GM12892 (cell line): ENCODE results near the gene MTCL1.

Experiments
- POLR2A ChIP-seq: IDR thresholded peaks from 2 replicates; pipeline ENCODE4 v1.6.1; 2011; ENCODE audit warnings: low read depth, low read length, control low read depth
- POLR2AphosphoS5 ChIP-seq: IDR thresholded peaks from 2 replicates; pipeline ENCODE4 v1.6.1; 2011; ENCODE audit warnings: low read depth, low read length, control low read depth
- TAF1 ChIP-seq: IDR thresholded peaks from 2 replicates; pipeline ENCODE4 v1.6.1; 2011; ENCODE audit warnings: low read depth, mild to moderate bottlenecking, control low read depth, low read length, borderline replicate concordance

GRCh38 chr18:8854962-8855361 is 149.6 kb downstream of the MTCL1 start:
- TF ChIP-seq TAF1 (no peak), POLR2A (no peak), POLR2AphosphoS5 (no peak)
